HepG2 (cell line): ENCODE data around the gene IFT80. TPM values are rescaled to one million over a fixed set of nuclear protein-coding genes. Genes with fewer than 3 reads are reported as not detected.

ENCODE experiments used
- BHLHE40 ChIP-seq: IDR thresholded peaks from 2 replicates; pipeline ENCODE4 v1.6.1; 2011; ENCODE audit warnings: low read length, improper control_type of control experiment
- ELF3 ChIP-seq: IDR thresholded peaks from 2 replicates; pipeline ENCODE4 v1.6.1; 2016; ENCODE audit warnings: missing genetic modification reagents, missing compliant biosample characterization
- FOXK2 ChIP-seq: fragments of 450-650 bp; IDR thresholded peaks from 2 replicates; pipeline ENCODE4 v1.6.1; 2016
- PAF1 ChIP-seq: IDR thresholded peaks from 2 replicates; pipeline ENCODE4 v1.6.1; 2016; ENCODE audit warnings: missing genetic modification reagents, missing compliant biosample characterization
- ZFY ChIP-seq: sonication (generic); formaldehyde crosslinking; IDR thresholded peaks from 2 replicates; pipeline ENCODE4 v1.4.0; 2020; ENCODE audit warnings: missing genetic modification reagents
- ZKSCAN8 ChIP-seq: IDR thresholded peaks from 2 replicates; pipeline ENCODE4 v1.6.1; 2016; ENCODE audit warnings: borderline replicate concordance, missing genetic modification reagents, missing compliant biosample characterization
- ZNF251 ChIP-seq: sonication (generic); formaldehyde crosslinking; IDR thresholded peaks from 2 replicates; pipeline ENCODE4 v1.9.0; 2021; ENCODE audit warnings: mild to moderate bottlenecking, missing genetic modification reagents
- ZNF431 ChIP-seq: sonication (generic); formaldehyde crosslinking; IDR thresholded peaks from 2 replicates; pipeline ENCODE4 v1.9.0; 2022; ENCODE audit warnings: missing genetic modification reagents, low read depth, mild to moderate bottlenecking, borderline replicate concordance
- ZNF766 ChIP-seq: sonication (generic); formaldehyde crosslinking; IDR thresholded peaks from 2 replicates; pipeline ENCODE4 v1.5.0; 2020; ENCODE audit warnings: missing genetic modification reagents, borderline replicate concordance
- ZNF883 ChIP-seq: sonication (generic); formaldehyde crosslinking; IDR thresholded peaks from 2 replicates; pipeline ENCODE4 v1.5.1; 2020; ENCODE audit warnings: mild to moderate bottlenecking, missing genetic modification reagents; ENCODE audit errors: not compliant biosample characterization
- polyA plus RNA-seq, 8 experiments: library from polyadenylated mRNA; depleted of rRNA in 3 of 8; stranded (reverse) in 7 of 8; unstranded in 1 of 8; fragments of >200 nt; fragmentation: Illumina TruSeq in 4 of 8; extraction: Trizol in 4 of 8; gene quantifications; 2 replicates each; pipeline versions ENCODE4 v1.2.1 to v1.2.3, GENCODE V29; 2011 to 2016; ENCODE audit warnings: low read depth in 4 of 8, missing spikeins in 1 of 8, mixed read lengths in 1 of 8; ENCODE audit not compliant: insufficient read depth in 1 of 8
- total RNA-seq, 5 experiments: library from RNA; depleted of rRNA; stranded (reverse); fragments of >200 nt; fragmentation: Illumina TruSeq; extraction: Trizol; gene quantifications; 2 replicates each; pipeline ENCODE4 v1.2.3, GENCODE V29; 2016; ENCODE audit warnings: low read depth in 1 of 5
- TF ChIP-seq, protein P1 (sequence below): sonication (generic); formaldehyde crosslinking; IDR thresholded peaks from 2 replicates; pipeline ENCODE4 v1.4.0; 2020; ENCODE audit warnings: missing genetic modification reagents
- TF ChIP-seq, protein P2 (sequence below): sonication (generic); formaldehyde crosslinking; IDR thresholded peaks from 2 replicates; pipeline ENCODE4 v1.4.0; 2020; ENCODE audit warnings: low read depth, missing genetic modification reagents
- TF ChIP-seq, protein P3 (sequence below): IDR thresholded peaks from 2 replicates; pipeline ENCODE4 v1.6.1; 2016
- TF ChIP-seq, protein P4 (sequence below): sonication (generic); formaldehyde crosslinking; conservative IDR thresholded peaks from 2 replicates; pipeline ENCODE4 v1.8.0; 2022; ENCODE audit warnings: low read depth, missing genetic modification reagents
- TF ChIP-seq, protein P5 (sequence below): sonication (generic); formaldehyde crosslinking; IDR thresholded peaks from 2 replicates; pipeline ENCODE4 v1.8.1; 2023; ENCODE audit warnings: missing genetic modification reagents, mild to moderate bottlenecking, borderline replicate concordance
- TF ChIP-seq, protein P6 (sequence below): sonication (generic); formaldehyde crosslinking; IDR thresholded peaks from 2 replicates; pipeline ENCODE4 v1.4.0; 2020; ENCODE audit warnings: mild to moderate bottlenecking, missing genetic modification reagents, borderline replicate concordance

The IFT80 gene
- total and polyA plus RNA-seq, 2 of the 13 experiments (the other 11 are each of a cell fraction or from before 2014, with no cell fraction given) = 11.4 to 15.7 TPM

DNA sequence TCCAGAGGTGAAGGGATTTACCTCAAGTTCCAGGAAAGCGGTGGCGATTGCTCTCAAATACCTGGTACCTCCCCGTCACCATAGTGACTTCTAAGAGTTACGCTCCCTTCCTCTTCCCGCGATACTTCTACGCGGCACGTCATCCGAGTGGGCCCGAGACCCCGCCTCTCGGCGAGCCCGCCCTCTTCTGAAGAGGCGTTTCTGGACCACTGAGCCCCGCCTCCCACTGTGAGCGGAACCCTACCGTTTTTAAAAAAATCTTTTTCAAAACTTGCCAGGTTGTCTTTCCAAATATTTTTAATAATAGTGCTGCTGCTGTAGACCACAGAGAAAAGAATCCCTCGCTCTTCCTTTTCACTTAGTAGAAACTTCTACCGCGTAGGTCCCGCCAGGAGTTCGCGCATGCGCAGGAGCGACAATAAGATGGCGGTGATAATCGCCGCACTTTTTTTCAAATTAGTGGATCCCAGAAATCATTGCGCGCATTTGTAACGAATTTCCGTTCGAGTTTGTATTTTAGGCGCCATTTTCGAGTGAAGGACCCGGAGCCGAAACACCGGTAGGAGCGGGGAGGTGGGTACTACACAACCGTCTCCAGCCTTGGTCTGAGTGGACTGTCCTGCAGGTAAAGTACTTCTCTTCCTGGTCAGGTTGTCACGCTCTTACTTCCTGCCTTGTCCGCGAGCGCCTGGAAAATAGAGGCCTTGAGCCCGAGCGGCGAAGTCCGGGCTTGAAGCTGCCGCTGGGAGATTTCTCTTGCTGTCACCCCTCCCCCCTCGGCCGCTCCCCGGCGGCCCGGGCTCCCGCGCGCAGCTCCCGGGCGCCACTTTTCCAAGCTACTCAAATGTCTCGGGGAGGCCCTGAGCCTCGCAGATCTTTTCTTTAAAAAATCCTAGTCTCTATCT lies at the start of gene IFT80, which contains the start of gene SMC4 (continued):
- TF ChIP-seq ZFY (CRISPR knock-in tag) = peak; percentile 52; the same call in 1 of the 2 replicates
- TF ChIP-seq, protein P1, sequence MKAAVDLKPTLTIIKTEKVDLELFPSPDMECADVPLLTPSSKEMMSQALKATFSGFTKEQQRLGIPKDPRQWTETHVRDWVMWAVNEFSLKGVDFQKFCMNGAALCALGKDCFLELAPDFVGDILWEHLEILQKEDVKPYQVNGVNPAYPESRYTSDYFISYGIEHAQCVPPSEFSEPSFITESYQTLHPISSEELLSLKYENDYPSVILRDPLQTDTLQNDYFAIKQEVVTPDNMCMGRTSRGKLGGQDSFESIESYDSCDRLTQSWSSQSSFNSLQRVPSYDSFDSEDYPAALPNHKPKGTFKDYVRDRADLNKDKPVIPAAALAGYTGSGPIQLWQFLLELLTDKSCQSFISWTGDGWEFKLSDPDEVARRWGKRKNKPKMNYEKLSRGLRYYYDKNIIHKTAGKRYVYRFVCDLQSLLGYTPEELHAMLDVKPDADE = no peak
- no peak for TF ChIP-seq ZNF883
- TF ChIP-seq, protein P2, sequence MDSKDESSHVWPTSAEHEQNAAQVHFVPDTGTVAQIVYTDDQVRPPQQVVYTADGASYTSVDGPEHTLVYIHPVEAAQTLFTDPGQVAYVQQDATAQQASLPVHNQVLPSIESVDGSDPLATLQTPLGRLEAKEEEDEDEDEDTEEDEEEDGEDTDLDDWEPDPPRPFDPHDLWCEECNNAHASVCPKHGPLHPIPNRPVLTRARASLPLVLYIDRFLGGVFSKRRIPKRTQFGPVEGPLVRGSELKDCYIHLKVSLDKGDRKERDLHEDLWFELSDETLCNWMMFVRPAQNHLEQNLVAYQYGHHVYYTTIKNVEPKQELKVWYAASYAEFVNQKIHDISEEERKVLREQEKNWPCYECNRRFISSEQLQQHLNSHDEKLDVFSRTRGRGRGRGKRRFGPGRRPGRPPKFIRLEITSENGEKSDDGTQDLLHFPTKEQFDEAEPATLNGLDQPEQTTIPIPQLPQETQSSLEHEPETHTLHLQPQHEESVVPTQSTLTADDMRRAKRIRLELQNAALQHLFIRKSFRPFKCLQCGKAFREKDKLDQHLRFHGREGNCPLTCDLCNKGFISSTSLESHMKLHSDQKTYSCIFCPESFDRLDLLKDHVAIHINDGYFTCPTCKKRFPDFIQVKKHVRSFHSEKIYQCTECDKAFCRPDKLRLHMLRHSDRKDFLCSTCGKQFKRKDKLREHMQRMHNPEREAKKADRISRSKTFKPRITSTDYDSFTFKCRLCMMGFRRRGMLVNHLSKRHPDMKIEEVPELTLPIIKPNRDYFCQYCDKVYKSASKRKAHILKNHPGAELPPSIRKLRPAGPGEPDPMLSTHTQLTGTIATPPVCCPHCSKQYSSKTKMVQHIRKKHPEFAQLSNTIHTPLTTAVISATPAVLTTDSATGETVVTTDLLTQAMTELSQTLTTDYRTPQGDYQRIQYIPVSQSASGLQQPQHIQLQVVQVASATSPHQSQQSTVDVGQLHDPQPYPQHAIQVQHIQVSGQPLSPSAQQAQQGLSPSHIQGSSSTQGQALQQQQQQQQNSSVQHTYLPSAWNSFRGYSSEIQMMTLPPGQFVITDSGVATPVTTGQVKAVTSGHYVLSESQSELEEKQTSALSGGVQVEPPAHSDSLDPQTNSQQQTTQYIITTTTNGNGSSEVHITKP (CRISPR knock-in tag) = no peak
- TF ChIP-seq, protein P3, sequence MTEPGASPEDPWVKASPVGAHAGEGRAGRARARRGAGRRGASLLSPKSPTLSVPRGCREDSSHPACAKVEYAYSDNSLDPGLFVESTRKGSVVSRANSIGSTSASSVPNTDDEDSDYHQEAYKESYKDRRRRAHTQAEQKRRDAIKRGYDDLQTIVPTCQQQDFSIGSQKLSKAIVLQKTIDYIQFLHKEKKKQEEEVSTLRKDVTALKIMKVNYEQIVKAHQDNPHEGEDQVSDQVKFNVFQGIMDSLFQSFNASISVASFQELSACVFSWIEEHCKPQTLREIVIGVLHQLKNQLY (CRISPR knock-in tag) = no peak
- 0 out of 2 replicates have a peak, but pooled peaks have one; percentile 30 for TF ChIP-seq FOXK2
- TF ChIP-seq, protein P4, sequence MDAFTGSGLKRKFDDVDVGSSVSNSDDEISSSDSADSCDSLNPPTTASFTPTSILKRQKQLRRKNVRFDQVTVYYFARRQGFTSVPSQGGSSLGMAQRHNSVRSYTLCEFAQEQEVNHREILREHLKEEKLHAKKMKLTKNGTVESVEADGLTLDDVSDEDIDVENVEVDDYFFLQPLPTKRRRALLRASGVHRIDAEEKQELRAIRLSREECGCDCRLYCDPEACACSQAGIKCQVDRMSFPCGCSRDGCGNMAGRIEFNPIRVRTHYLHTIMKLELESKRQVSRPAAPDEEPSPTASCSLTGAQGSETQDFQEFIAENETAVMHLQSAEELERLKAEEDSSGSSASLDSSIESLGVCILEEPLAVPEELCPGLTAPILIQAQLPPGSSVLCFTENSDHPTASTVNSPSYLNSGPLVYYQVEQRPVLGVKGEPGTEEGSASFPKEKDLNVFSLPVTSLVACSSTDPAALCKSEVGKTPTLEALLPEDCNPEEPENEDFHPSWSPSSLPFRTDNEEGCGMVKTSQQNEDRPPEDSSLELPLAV (CRISPR knock-in tag) = no peak
- no peak for TF ChIP-seq ZKSCAN8 (CRISPR knock-in tag)
- TF ChIP-seq PAF1 (CRISPR knock-in tag) = no peak
- TF ChIP-seq ZNF251 = no peak
- peak; percentile 20; the same call in 1 of the 2 replicates for TF ChIP-seq ZNF766 (CRISPR knock-in tag)
- TF ChIP-seq, protein P5, sequence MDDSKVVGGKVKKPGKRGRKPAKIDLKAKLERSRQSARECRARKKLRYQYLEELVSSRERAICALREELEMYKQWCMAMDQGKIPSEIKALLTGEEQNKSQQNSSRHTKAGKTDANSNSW (CRISPR knock-in tag) = no peak
- TF ChIP-seq ZNF431 (CRISPR knock-in tag) = no peak
- TF ChIP-seq, protein P6, sequence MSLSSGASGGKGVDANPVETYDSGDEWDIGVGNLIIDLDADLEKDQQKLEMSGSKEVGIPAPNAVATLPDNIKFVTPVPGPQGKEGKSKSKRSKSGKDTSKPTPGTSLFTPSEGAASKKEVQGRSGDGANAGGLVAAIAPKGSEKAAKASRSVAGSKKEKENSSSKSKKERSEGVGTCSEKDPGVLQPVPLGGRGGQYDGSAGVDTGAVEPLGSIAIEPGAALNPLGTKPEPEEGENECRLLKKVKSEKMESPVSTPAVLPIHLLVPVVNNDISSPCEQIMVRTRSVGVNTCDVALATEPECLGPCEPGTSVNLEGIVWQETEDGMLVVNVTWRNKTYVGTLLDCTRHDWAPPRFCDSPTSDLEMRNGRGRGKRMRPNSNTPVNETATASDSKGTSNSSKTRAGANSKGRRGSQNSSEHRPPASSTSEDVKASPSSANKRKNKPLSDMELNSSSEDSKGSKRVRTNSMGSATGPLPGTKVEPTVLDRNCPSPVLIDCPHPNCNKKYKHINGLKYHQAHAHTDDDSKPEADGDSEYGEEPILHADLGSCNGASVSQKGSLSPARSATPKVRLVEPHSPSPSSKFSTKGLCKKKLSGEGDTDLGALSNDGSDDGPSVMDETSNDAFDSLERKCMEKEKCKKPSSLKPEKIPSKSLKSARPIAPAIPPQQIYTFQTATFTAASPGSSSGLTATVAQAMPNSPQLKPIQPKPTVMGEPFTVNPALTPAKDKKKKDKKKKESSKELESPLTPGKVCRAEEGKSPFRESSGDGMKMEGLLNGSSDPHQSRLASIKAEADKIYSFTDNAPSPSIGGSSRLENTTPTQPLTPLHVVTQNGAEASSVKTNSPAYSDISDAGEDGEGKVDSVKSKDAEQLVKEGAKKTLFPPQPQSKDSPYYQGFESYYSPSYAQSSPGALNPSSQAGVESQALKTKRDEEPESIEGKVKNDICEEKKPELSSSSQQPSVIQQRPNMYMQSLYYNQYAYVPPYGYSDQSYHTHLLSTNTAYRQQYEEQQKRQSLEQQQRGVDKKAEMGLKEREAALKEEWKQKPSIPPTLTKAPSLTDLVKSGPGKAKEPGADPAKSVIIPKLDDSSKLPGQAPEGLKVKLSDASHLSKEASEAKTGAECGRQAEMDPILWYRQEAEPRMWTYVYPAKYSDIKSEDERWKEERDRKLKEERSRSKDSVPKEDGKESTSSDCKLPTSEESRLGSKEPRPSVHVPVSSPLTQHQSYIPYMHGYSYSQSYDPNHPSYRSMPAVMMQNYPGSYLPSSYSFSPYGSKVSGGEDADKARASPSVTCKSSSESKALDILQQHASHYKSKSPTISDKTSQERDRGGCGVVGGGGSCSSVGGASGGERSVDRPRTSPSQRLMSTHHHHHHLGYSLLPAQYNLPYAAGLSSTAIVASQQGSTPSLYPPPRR (CRISPR knock-in tag) = no peak
- no peak for TF ChIP-seq BHLHE40
- peak; percentile 28; the same call in 1 of the 2 replicates for TF ChIP-seq ELF3 (CRISPR knock-in tag)
